Raji (cell line): ENCODE results near the gene URAD.

Source experiments
- POLR2A ChIP-seq: IDR thresholded peaks from 2 replicates; pipeline ENCODE4 v1.6.1; 2011; ENCODE audit warnings: low read depth, low read length, control low read depth; ENCODE audit not compliant: insufficient read depth

URAD gene

GRCh38 chr13:27954406-27954851 lies 34.1 kb downstream of the URAD start:
- no peak for TF ChIP-seq POLR2A

GRCh38 chr13:27953676-27954405 lies 34.7 kb downstream of the URAD start:
- no peak for TF ChIP-seq POLR2A

DNA sequence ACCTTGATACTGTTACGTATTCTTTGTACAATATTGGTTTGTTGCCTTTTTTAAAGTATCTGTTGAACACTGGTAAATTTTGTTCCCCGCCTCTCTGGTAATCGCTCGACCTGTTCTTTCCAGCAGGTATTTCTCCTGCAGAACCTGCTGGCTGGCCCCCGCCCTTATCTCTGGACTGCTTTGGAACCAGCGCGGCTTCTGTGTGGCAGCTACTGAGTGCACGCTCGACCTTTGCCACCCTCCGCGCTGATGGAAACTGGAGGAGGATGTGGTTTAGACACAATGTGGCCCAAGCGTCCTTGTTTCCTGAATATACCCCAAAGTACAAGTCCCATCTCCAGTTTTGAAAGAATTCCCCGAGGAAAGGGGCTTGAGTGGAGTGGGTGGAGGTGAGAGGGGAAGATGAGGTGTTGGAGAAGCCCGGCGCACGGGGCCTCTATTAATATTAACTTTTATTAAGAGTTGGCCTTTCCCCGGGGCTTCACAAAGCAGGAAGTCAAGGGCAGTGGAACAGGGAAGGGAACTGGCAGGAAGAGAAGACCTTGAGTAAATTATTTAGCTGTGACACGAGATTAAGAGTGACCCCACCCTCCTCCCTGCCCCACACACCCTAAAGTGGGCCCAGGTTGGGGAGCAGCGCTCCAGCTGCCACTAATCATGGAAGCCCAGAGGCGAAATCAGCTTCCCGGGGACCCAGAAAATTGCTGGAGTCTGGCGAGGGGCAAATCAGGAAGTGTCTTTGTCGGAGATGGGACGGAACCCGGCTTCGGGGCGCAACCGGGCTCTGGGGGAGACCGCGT lies 35.4 kb downstream of the URAD start:
- no peak for TF ChIP-seq POLR2A

DNA sequence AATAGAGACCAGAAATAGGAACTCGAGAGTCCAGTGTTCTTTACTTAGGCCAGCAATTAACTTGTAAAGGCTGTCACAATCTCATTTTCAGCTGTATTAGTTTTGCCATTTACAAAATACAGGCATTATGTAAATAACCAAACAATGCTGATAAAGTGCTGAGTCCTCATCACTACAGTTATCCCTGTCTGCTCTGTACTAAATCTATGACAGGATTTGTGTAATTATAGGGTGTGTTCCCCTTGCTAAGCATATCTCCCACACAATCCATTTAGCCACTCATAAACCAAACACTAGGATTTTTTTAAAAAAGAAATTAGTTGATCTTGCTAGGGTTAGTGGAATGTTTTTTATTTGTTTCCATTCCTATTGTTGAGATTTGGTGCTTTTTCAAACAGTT lies 45.5 kb downstream of the URAD start:
- no peak for TF ChIP-seq POLR2A

GRCh38 chr13:27933580-27934328 lies 54.7 kb downstream of the URAD start:
- no peak for TF ChIP-seq POLR2A

- no peak for TF ChIP-seq POLR2A
These were observed 55.4 kb downstream of the URAD start for GRCh38 chr13:27933118-27933517.

DNA sequence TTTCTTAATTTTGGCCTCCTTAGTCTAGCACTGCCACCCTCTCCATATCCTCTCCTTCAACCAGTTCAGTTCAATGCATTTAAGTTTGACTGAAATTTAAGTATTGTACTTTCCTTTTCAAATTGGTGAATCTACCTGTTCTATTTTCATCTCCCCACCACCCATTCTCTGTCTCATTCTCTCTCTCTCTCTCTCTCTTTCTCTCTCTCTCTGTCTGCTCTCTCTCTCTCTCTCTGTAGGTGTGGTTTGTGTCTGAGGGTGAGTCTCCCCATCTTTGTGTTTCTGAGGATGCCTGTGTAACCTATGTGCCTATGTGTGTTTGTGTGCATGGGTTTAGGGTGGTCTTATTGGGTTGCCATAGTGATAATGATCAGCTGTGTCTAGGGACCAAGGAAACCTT lies 58.6 kb downstream of the URAD start:
- TF ChIP-seq POLR2A: no peak

DNA sequence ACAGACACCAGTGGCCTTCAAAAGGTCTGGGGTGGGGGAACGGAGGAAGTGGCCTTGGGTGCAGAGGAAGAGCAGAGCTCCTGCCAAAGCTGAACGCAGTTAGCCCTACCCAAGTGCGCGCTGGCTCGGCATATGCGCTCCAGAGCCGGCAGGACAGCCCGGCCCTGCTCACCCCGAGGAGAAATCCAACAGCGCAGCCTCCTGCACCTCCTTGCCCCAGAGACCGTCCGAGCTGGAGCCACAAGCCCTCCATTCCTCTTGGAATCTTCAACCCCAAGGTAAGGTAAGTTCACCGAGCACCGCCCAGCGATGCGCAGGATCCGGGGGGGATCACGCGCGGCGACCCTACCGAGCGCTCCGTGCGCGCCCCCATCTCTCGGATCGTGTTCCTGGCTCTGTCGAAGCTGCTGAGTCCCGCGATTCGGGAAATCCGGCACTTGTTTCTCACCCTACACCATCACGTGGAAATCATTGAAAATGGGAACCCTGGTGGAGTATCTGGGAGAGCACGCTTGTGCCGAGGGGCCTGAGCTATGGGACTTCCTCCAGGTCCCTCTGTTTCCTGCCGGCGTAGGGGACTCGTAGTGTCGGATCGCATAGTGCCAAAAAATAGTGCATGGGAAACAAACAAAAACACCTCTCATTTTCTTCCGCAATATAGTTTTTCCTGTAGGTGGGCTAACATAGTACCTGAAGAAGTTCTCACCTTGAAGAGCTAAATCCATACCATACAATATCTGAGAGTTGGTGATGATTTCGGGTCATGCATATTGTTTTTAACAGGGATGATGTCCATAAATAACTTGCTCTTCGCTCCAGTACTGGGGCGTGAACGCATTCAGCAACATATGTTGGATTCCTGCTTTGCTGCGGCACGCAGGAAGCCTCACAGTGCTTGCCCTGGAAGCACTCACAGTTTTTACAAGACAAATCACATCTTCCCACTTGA lies 59.4 kb downstream of the URAD start:
- no peak for TF ChIP-seq POLR2A

DNA sequence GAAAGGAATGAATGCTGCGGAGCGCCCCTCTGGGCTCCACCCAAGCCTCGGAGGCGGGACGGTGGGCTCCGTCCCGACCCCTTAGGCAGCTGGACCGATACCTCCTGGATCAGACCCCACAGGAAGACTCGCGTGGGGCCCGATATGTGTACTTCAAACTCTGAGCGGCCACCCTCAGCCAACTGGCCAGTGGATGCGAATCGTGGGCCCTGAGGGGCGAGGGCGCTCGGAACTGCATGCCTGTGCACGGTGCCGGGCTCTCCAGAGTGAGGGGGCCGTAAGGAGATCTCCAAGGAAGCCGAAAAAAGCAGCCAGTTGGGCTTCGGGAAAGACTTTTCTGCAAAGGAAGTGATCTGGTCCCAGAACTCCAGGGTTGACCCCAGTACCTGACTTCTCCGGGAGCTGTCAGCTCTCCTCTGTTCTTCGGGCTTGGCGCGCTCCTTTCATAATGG lies 60.1 kb downstream of the URAD start:
- no peak for TF ChIP-seq POLR2A
